SU-DHL-6 (cell line): ENCODE results near the gene HEATR5A.

Experiments
- CTCF ChIP-seq: fragments of 200-600 bp; sonication (generic); IDR thresholded peaks from one replicate; pipeline ENCODE4 v1.5.1; 2017; ENCODE audit warnings: antibody characterized with exemption, mild to moderate bottlenecking, low read length, moderate library complexity; ENCODE audit not compliant: insufficient read depth, poor library complexity, severe bottlenecking
- EZH2phosphoT487 ChIP-seq: fragments of 200-600 bp; sonication (generic), shearing (Covaris generic); conservative IDR thresholded peaks from 2 replicates; pipeline ENCODE4 v1.6.1; 2018; ENCODE audit warnings: mild to moderate bottlenecking, antibody characterized with exemption, low read length, moderate library complexity, mixed read lengths

DNA sequence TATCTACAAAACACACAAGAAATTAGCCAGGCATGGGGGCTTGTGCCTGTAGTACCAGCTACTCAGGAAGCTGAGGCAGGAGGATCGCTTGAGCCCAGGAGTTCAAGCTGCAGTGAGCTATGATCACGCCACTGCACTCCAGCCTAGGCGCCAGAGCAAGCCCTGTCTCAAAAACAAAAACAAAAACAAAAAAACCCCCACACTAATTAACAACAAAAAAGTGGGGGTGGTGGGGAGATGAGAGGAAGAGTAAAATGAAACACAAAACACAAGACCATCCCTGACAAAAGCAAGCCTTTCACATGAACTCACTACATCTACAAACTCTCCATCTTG is 158.9 kb downstream of the HEATR5A start:
- TF ChIP-seq CTCF (no peak), EZH2phosphoT487 (no peak)
